Activated T-cell treated with anti-CD3 and anti-CD28 coated beads for 48 hours (primary cell): Measurements from ENCODE around the gene COL9A3.
"Not testable (repeated sequence)": the region's sequence is repeated elsewhere in the genome, so short reads cannot be mapped to it uniquely, and the experiment has no call there.

Experiments used
- DNase-seq: peaks from one replicate; pipeline ENCODE4 v3.0.0-alpha.2; 2020; ENCODE audit warnings: low read depth

The COL9A3 gene

GRCh38 chr20:62836967-62837490, 20.2 kb downstream of the COL9A3 start:
- no peak for DNase-seq

- DNase-seq = no peak
Observed at GRCh38 chr20:62837790-62838127, 20.9 kb downstream of the COL9A3 start.

- DNase-seq = no peak
Observed at GRCh38 chr20:62838128-62838891, 21.5 kb downstream of the COL9A3 start.

- no peak for DNase-seq
Observed at GRCh38 chr20:62839261-62839660, 22.4 kb downstream of the COL9A3 start.

GRCh38 chr20:62839816-62840215, 23.0 kb downstream of the COL9A3 start:
- DNase-seq = no peak

GRCh38 chr20:62840244-62841197, 23.7 kb downstream of the COL9A3 start:
- DNase-seq = no peak

- DNase-seq = no peak
Observed at GRCh38 chr20:62841705-62842212, 24.9 kb downstream of the COL9A3 start.

- DNase-seq = no peak
Observed at GRCh38 chr20:62843656-62844055, 26.8 kb downstream of the COL9A3 start.

- no peak for DNase-seq
Observed at GRCh38 chr20:62844182-62844581, 27.3 kb downstream of the COL9A3 start.

- DNase-seq = no peak
Observed at GRCh38 chr20:62845416-62846160, 28.7 kb downstream of the COL9A3 start.

GRCh38 chr20:62846166-62846890, 29.5 kb downstream of the COL9A3 start:
- no peak for DNase-seq

GRCh38 chr20:62848917-62849316, 32.1 kb downstream of the COL9A3 start:
- DNase-seq = not testable (repeated sequence)

- DNase-seq = no peak
Observed at GRCh38 chr20:62849431-62849830, 32.6 kb downstream of the COL9A3 start.

- DNase-seq = no peak
Observed at GRCh38 chr20:62850333-62850974, 33.6 kb downstream of the COL9A3 start.

- no peak for DNase-seq
Observed at GRCh38 chr20:62852196-62852595, 35.3 kb downstream of the COL9A3 start.

- DNase-seq = no peak
Observed at GRCh38 chr20:62852841-62853240, 36.0 kb downstream of the COL9A3 start.

GRCh38 chr20:62853304-62853703, 36.5 kb downstream of the COL9A3 start:
- not testable (repeated sequence) for DNase-seq

GRCh38 chr20:62854121-62854520, 37.3 kb downstream of the COL9A3 start:
- no peak for DNase-seq

GRCh38 chr20:62855120-62855519, 38.3 kb downstream of the COL9A3 start:
- DNase-seq = no peak

- no peak for DNase-seq
Observed at GRCh38 chr20:62856931-62857619, 40.2 kb downstream of the COL9A3 start.
